HFFc6 (cell line): ENCODE data around the gene KBTBD12. TPM values are rescaled to one million over a fixed set of nuclear protein-coding genes. Genes with fewer than 3 reads are reported as not detected.

Source experiments
- DNase-seq: peaks from one replicate; pipeline ENCODE4 v3.0.0-alpha.2; 2018
- H3K27ac Mint-ChIP-seq: 2 replicates; pipeline ENCODE4 v1.8.0; 2020; ENCODE audit warnings: mild to moderate bottlenecking, mixed read lengths
- H3K27me3 Mint-ChIP-seq: 2 replicates; pipeline ENCODE4 v1.8.0; 2021; ENCODE audit warnings: mild to moderate bottlenecking, moderate library complexity, mixed read lengths; ENCODE audit not compliant: insufficient read depth
- H3K36me3 Mint-ChIP-seq: 2 replicates; pipeline ENCODE4 v1.8.0; 2021; ENCODE audit warnings: low read depth, mixed read lengths
- H3K4me1 Mint-ChIP-seq: 2 replicates; pipeline ENCODE4 v1.8.0; 2020; ENCODE audit warnings: low read depth, mixed read lengths
- H3K4me3 Mint-ChIP-seq: 2 replicates; pipeline ENCODE4 v1.8.0; 2020; ENCODE audit warnings: mild to moderate bottlenecking, moderate library complexity, mixed read lengths
- H3K9me3 Mint-ChIP-seq: 2 replicates; pipeline ENCODE4 v1.8.0; 2020; ENCODE audit warnings: mild to moderate bottlenecking, mixed read lengths
- total RNA-seq, 6 experiments: library from RNA; stranded (reverse); fragmentation: NEBNext Ultra II Directional; extraction: Animal tissue kit (Norgen Biotek cat#: 25700); gene quantifications; 2 replicates in 1 of 6; 3 replicates in 5 of 6; pipeline ENCODE4 v1.2.3, GENCODE V29; 2021
- TF ChIP-seq, protein P1 (sequence below): fragments of 200-600 bp; sonication (generic); IDR thresholded peaks from 2 replicates; pipeline ENCODE4 v1.5.0; 2021; ENCODE audit warnings: antibody characterized with exemption, mild to moderate bottlenecking

KBTBD12 gene
- total RNA-seq, 6 experiments from 2014 or later: not detected

DNA sequence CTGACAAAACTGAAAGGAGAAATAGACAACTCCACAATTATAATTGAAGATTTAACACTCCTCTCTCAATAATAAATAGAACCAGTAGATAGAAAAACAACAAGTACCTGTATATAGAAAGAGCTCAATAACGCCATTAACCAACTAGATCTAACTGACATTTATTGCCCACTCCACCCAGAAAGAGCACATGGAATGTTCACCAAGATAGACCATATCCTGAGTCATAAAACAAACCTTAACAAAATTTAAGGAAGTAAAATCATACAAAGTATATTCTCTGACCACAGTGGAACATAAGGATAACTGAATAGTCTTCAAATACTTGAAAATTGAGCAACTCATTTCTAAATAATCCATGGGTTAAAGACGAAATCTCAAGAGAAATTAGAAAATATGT, 25.1 kb downstream of the KBTBD12 start:
- no peak for DNase-seq
- H3K4me1 Mint-ChIP-seq: 0 out of 2 replicates have a peak, but pooled peaks cover 5% of the 10 kb centered on the region
- H3K4me3 Mint-ChIP-seq: no peak overlapping the region
- H3K27ac Mint-ChIP-seq: no peak overlapping the region
- peaks cover 44% of the 10 kb centered on the region for H3K27me3 Mint-ChIP-seq
- TF ChIP-seq, protein P1, sequence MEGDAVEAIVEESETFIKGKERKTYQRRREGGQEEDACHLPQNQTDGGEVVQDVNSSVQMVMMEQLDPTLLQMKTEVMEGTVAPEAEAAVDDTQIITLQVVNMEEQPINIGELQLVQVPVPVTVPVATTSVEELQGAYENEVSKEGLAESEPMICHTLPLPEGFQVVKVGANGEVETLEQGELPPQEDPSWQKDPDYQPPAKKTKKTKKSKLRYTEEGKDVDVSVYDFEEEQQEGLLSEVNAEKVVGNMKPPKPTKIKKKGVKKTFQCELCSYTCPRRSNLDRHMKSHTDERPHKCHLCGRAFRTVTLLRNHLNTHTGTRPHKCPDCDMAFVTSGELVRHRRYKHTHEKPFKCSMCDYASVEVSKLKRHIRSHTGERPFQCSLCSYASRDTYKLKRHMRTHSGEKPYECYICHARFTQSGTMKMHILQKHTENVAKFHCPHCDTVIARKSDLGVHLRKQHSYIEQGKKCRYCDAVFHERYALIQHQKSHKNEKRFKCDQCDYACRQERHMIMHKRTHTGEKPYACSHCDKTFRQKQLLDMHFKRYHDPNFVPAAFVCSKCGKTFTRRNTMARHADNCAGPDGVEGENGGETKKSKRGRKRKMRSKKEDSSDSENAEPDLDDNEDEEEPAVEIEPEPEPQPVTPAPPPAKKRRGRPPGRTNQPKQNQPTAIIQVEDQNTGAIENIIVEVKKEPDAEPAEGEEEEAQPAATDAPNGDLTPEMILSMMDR: no peak
- H3K9me3 Mint-ChIP-seq: no peaks in the 10 kb centered on the region
- H3K36me3 Mint-ChIP-seq: no peaks in the 10 kb centered on the region

DNA sequence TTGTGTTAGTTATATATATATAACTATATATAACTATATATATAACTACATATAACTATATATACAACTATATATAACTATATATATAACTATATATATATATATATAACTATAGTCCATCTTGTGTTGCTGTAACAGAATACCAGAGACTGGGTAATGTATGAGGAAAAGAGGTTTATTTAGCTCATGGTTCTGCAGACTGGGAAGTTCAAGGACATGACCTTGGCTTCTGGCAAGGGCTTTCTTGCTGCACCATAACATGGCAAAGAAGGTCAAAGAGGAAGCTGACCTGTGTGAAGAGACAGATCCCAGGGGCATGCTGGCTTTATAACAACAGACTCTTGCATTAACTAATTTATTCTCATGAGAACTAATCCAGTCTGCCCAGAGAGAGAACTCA, 27.6 kb downstream of the KBTBD12 start:
- Mint-ChIP-seq H3K4me3 (no peak overlapping the region), H3K27ac (no peak overlapping the region), H3K27me3 (peaks cover 40% of the 10 kb centered on the region)

DNA sequence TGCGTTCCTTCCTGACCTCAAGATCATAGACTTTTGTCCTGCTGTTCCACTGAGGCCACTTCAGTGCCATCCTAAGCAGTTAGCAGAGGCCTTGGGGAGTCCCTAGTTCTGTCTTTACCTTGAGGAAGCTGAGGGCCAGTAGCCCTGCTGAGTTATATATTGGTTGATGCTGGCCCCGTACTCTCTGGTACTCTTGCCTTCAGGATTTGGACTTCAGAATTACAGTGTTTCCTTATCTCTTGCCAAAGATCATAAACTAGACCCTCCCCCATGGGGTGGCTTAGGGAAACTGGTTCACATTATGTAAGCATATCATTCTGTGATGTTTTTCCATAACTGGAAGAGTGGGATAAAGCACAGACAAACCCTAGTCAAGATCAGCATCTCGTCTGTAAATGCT, 33.2 kb downstream of the KBTBD12 start:
- H3K9me3 Mint-ChIP-seq: no peaks in the 10 kb centered on the region
- no peaks in the 10 kb centered on the region for H3K36me3 Mint-ChIP-seq
- TF ChIP-seq, protein P1: no peak
- no peak for DNase-seq
- no peak overlapping the region for H3K4me3 Mint-ChIP-seq
- H3K4me1 Mint-ChIP-seq: peaks cover 21% of the 10 kb centered on the region
- H3K27ac Mint-ChIP-seq: no peak overlapping the region
- peaks cover 22% of the 10 kb centered on the region for H3K27me3 Mint-ChIP-seq

More for the DNA sequence above, 27.6 kb downstream of the KBTBD12 start:
- no peaks in the 10 kb centered on the region for H3K9me3 Mint-ChIP-seq
- TF ChIP-seq, protein P1: no peak
- H3K36me3 Mint-ChIP-seq: no peaks in the 10 kb centered on the region
- 0 out of 2 replicates have a peak, but pooled peaks cover 5% of the 10 kb centered on the region for H3K4me1 Mint-ChIP-seq
- no peak for DNase-seq

DNA sequence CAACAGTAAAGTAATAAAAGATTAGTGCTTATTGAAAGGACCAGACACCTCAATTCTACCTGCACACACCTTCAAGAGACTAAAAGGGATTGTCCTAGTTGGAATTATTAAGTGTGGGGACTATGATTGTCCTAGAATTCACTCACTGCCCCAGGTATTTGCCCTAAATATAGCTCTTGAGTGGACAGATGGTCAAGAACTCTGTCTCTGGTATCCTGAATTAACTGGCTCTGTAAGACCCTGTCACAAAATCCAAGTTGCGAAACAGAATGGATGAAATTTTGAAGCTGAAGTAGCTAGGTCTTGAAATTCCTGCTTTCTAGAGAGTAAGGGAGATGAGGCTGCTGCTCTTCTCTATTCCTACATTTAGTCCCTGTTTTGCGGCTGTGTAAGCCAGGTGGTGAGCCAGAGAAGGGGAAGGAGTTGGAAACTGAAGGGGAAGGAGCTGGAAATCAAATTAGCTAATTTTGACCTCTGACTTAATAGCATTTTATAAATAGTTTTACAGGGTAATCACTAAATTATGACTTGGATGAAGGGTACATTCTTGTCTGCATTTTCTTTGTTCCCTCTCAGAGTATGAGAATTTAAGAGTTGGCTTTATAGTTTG, 34.5 kb downstream of the KBTBD12 start:
- peaks cover 30% of the 10 kb centered on the region for H3K4me1 Mint-ChIP-seq
- TF ChIP-seq, protein P1: no peak
- no peak overlapping the region for H3K4me3 Mint-ChIP-seq
- no peak for DNase-seq
- H3K36me3 Mint-ChIP-seq: no peaks in the 10 kb centered on the region
- H3K27ac Mint-ChIP-seq: no peak overlapping the region
- no peaks in the 10 kb centered on the region for H3K9me3 Mint-ChIP-seq
- H3K27me3 Mint-ChIP-seq: peaks cover 18% of the 10 kb centered on the region

DNA sequence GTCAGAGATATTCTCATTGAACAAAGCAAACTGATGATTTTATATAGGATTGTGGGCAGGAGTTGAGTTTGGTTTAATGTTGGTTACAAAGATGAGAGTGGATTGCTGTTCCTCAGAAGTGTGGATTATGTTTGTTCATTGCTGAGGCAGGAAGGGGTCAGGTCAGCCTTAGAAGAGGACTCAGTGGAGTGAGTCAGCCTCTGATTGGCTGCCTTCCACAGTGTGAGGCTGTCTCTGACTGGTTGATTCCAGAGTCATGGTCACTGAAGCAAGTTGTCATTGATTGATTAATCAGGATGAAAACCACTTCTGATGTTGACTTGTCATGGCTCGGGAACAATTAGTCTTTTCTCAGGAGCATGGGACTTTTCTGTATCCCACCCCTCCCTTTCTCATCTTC, 36.2 kb downstream of the KBTBD12 start:
- TF ChIP-seq, protein P1: no peak
- H3K4me1 Mint-ChIP-seq: peaks cover 30% of the 10 kb centered on the region
- peak; percentile 47 for DNase-seq
- no peak overlapping the region for H3K27ac Mint-ChIP-seq
- H3K4me3 Mint-ChIP-seq: no peak overlapping the region
- H3K27me3 Mint-ChIP-seq: peaks cover 17% of the 10 kb centered on the region
- no peaks in the 10 kb centered on the region for H3K9me3 Mint-ChIP-seq
- H3K36me3 Mint-ChIP-seq: no peaks in the 10 kb centered on the region
